Measurements from ENCODE around the gene LRRN3.

DNA sequence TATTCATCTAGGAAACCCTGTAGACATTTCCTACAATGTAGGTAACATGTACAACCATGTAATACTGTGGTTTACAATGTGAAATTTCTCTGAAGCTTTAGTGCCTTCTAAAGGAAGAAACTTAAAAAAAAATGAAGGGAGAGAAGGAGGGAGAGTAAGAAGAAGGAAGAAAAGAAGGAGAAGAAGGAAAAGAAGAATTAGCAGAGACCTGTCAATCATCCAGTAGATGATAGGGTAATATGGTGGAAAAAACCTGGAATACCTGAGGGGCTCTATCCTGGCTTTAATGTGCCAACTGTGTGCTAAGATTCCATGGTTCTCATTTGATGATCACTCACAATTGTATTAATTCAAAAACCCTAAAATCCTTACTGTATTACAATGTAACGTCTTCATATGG is 2.6 kb upstream of the LRRN3 start:
- TF ChIP-seq CTCF (IDR thresholded peaks at IDR 0.05) (no peak), POLR2AphosphoS2 (conservative IDR thresholded peaks at IDR 0.05; ENCODE audit: low read length) (no peak), FOXS1 (CRISPR knock-in tag; IDR thresholded peaks at IDR 0.05) (no peak), PHF8 (IDR thresholded peaks at IDR 0.05; ENCODE audit: borderline replicate concordance, low read depth) (no peak), JUN (IDR thresholded peaks at IDR 0.05) (no peak), REST (IDR thresholded peaks at IDR 0.05) (no peak), ZFP36 (IDR thresholded peaks at IDR 0.05; ENCODE audit: borderline replicate concordance, partially characterized antibody) (no peak), POLR2A (IDR thresholded peaks at IDR 0.05; ENCODE audit: low read length) (no peak)
- TF ChIP-seq, protein P1, sequence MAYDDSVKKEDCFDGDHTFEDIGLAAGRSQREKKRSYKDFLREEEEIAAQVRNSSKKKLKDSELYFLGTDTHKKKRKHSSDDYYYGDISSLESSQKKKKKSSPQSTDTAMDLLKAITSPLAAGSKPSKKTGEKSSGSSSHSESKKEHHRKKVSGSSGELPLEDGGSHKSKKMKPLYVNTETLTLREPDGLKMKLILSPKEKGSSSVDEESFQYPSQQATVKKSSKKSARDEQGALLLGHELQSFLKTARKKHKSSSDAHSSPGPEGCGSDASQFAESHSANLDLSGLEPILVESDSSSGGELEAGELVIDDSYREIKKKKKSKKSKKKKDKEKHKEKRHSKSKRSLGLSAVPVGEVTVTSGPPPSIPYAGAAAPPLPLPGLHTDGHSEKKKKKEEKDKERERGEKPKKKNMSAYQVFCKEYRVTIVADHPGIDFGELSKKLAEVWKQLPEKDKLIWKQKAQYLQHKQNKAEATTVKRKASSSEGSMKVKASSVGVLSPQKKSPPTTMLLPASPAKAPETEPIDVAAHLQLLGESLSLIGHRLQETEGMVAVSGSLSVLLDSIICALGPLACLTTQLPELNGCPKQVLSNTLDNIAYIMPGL (CRISPR knock-in tag; IDR thresholded peaks at IDR 0.05; ENCODE audit: borderline replicate concordance): no peak
